Measurements from ENCODE around the gene C2.
"Not testable (repeated sequence)": the region's sequence is repeated elsewhere in the genome, so short reads cannot be mapped to it uniquely, and the experiment has no call there.

Gene C2

DNA sequence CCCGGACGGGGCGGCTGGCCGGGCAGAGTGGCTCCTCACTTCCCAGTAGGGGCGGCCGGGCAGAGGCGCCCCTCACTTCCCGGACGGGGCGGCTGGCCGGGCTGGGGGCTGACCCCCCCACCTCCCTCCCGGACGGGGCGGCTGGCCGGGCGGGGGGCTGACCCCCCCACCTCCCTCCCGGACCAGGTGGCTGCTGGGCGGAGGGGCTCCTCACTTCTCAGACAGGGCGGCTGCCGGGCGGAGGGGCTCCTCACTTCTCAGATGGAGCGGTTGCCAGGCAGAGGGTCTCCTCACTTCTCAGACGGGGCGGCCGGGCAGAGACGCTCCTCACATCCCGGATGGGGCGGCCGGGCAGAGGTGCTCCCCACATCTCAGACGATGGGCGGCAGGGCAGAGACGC lies 4.6 kb downstream of the C2 start:
- H3K4me1 ChIP-seq (ENCODE audit: insufficient read depth, low read length); H3K9me3 ChIP-seq (ENCODE audit: insufficient read depth, low read depth, low read length); H3K27me3 ChIP-seq (ENCODE audit: insufficient read depth, low read length); H3K36me3 ChIP-seq (ENCODE audit: insufficient read depth, low read depth, low read length); H3K4me3 ChIP-seq (ENCODE audit: low read length); H3K27ac ChIP-seq (ENCODE audit: low read length); H3K9ac ChIP-seq (ENCODE audit: low read depth, low read length): not testable (repeated sequence)

DNA sequence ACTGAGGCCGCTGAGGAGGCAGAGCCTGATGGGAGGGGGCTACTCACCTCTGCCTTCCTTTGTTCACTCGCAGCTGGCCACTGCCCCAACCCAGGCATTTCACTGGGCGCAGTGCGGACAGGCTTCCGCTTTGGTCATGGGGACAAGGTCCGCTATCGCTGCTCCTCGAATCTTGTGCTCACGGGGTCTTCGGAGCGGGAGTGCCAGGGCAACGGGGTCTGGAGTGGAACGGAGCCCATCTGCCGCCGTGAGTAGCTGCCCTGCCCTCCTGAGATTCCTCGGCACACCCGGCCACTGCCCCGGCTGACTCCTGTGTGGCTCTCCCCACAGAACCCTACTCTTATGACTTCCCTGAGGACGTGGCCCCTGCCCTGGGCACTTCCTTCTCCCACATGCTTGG lies 6.0 kb downstream of the C2 start:
- Histone ChIP-seq H3K27me3 (ENCODE audit: insufficient read depth, low read length) (no peaks in the 10 kb centered on the region), H3K9ac (ENCODE audit: low read depth, low read length) (no peak overlapping the region), H3K4me3 (ENCODE audit: low read length) (no peak overlapping the region), H3K36me3 (ENCODE audit: insufficient read depth, low read depth, low read length) (no peaks in the 10 kb centered on the region), H3K9me3 (ENCODE audit: insufficient read depth, low read depth, low read length) (no peaks in the 10 kb centered on the region), H3K4me1 (ENCODE audit: insufficient read depth, low read length) (no peaks in the 10 kb centered on the region), H3K27ac (ENCODE audit: low read length) (no peak overlapping the region)

GRCh38 chr6:31935021-31935420 lies 7.5 kb downstream of the C2 start:
- no peaks in the 10 kb centered on the region for H3K4me1 ChIP-seq (ENCODE audit: insufficient read depth, low read length)
- H3K27ac ChIP-seq (ENCODE audit: low read length) = no peak overlapping the region
- no peaks in the 10 kb centered on the region for H3K36me3 ChIP-seq (ENCODE audit: insufficient read depth, low read depth, low read length)
- no peaks in the 10 kb centered on the region for H3K9me3 ChIP-seq (ENCODE audit: insufficient read depth, low read depth, low read length)
- no peak overlapping the region for H3K9ac ChIP-seq (ENCODE audit: low read depth, low read length)
- H3K27me3 ChIP-seq (ENCODE audit: insufficient read depth, low read length) = no peaks in the 10 kb centered on the region
- no peak overlapping the region for H3K4me3 ChIP-seq (ENCODE audit: low read length)

- Histone ChIP-seq H3K9ac (ENCODE audit: low read depth, low read length) (no peak overlapping the region), H3K4me1 (ENCODE audit: insufficient read depth, low read length) (no peaks in the 10 kb centered on the region), H3K27me3 (ENCODE audit: insufficient read depth, low read length) (no peaks in the 10 kb centered on the region), H3K9me3 (ENCODE audit: insufficient read depth, low read depth, low read length) (no peaks in the 10 kb centered on the region), H3K36me3 (ENCODE audit: insufficient read depth, low read depth, low read length) (no peaks in the 10 kb centered on the region), H3K4me3 (ENCODE audit: low read length) (no peak overlapping the region), H3K27ac (ENCODE audit: low read length) (no peak overlapping the region)
Measured at GRCh38 chr6:31935823-31936222, 8.3 kb downstream of the C2 start.

DNA sequence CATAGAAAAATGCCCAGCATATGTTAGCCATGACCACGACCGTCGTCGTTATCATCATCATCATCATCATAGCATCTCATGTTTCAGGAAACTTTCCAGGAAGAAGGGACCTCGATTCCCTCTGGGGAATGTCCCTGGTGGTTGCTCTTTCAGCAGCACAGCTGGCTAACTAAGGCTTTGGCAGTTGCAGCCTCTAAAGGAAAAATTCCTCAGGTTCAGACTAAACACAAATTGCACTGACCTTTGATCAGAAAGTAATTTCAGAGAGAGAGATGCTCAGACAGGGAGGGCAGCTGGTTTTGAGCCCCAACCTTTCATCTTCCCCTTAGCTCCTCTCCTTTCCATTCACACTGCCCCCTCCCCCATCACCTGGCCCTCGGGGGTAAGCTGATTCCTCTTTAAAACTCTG lies 12.7 kb downstream of the C2 start:
- H3K9ac ChIP-seq (ENCODE audit: low read depth, low read length) = no peak overlapping the region
- H3K27ac ChIP-seq (ENCODE audit: low read length) = no peak overlapping the region
- H3K4me3 ChIP-seq (ENCODE audit: low read length) = no peak overlapping the region
- H3K27me3 ChIP-seq (ENCODE audit: insufficient read depth, low read length) = peaks cover 18% of the 10 kb centered on the region
- no peaks in the 10 kb centered on the region for H3K36me3 ChIP-seq (ENCODE audit: insufficient read depth, low read depth, low read length)
- H3K4me1 ChIP-seq (ENCODE audit: insufficient read depth, low read length) = no peaks in the 10 kb centered on the region
- no peaks in the 10 kb centered on the region for H3K9me3 ChIP-seq (ENCODE audit: insufficient read depth, low read depth, low read length)

DNA sequence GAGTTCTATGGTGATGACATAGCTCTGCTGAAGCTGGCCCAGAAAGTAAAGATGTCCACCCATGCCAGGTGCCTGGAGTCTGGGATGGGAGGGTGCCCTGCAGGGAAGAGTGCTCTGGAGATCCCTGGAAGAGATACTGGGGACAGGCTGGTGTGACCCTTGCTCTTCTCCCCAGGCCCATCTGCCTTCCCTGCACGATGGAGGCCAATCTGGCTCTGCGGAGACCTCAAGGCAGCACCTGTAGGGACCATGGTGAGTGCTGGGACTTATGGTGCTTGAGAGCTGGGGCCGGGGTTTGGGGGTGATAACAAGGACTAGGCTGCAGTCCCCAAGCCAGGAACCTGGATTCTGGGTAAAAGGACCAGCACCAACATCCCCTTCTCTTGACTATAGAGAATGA lies 16.2 kb downstream of the C2 start:
- Histone ChIP-seq H3K36me3 (ENCODE audit: insufficient read depth, low read depth, low read length) (no peaks in the 10 kb centered on the region), H3K9ac (ENCODE audit: low read depth, low read length) (no peak overlapping the region), H3K27me3 (ENCODE audit: insufficient read depth, low read length) (peaks cover 42% of the 10 kb centered on the region), H3K27ac (ENCODE audit: low read length) (no peak overlapping the region), H3K4me1 (ENCODE audit: insufficient read depth, low read length) (no peaks in the 10 kb centered on the region), H3K9me3 (ENCODE audit: insufficient read depth, low read depth, low read length) (no peaks in the 10 kb centered on the region), H3K4me3 (ENCODE audit: low read length) (no peak overlapping the region)

DNA sequence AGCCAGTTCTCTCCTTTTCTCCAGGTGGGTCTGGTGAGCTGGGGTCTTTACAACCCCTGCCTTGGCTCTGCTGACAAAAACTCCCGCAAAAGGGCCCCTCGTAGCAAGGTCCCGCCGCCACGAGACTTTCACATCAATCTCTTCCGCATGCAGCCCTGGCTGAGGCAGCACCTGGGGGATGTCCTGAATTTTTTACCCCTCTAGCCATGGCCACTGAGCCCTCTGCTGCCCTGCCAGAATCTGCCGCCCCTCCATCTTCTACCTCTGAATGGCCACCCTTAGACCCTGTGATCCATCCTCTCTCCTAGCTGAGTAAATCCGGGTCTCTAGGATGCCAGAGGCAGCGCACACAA lies 17.6 kb downstream of the C2 start:
- Histone ChIP-seq H3K36me3 (ENCODE audit: insufficient read depth, low read depth, low read length) (no peaks in the 10 kb centered on the region), H3K27ac (ENCODE audit: low read length) (no peak overlapping the region), H3K27me3 (ENCODE audit: insufficient read depth, low read length) (peaks cover 42% of the 10 kb centered on the region), H3K4me3 (ENCODE audit: low read length) (no peak overlapping the region), H3K4me1 (ENCODE audit: insufficient read depth, low read length) (no peaks in the 10 kb centered on the region), H3K9ac (ENCODE audit: low read depth, low read length) (no peak overlapping the region), H3K9me3 (ENCODE audit: insufficient read depth, low read depth, low read length) (no peaks in the 10 kb centered on the region)

GRCh38 chr6:31945507-31946369 lies 18.2 kb downstream of the C2 start, which contains the start of gene CFB:
Gene CFB, plus strand, starts transcription at chr6:31946095. Its CDS starts 127 bp downstream, at chr6:31946222.
- Histone ChIP-seq H3K27ac (ENCODE audit: low read length) (no peak within 1 kb of the TSS), H3K4me1 (ENCODE audit: insufficient read depth, low read length) (no peaks in the 10 kb centered on the region), H3K9ac (ENCODE audit: low read depth, low read length) (no peak within 1 kb of the TSS), H3K4me3 (ENCODE audit: low read length) (no peak within 1 kb of the TSS), H3K9me3 (ENCODE audit: insufficient read depth, low read depth, low read length) (no peaks in the 10 kb centered on the region), H3K36me3 (ENCODE audit: insufficient read depth, low read depth, low read length) (peaks cover under 1% of the 10 kb centered on the region; the same call in 1 of the 2 replicates), H3K27me3 (ENCODE audit: insufficient read depth, low read length) (peaks cover 42% of the 10 kb centered on the region)

DNA sequence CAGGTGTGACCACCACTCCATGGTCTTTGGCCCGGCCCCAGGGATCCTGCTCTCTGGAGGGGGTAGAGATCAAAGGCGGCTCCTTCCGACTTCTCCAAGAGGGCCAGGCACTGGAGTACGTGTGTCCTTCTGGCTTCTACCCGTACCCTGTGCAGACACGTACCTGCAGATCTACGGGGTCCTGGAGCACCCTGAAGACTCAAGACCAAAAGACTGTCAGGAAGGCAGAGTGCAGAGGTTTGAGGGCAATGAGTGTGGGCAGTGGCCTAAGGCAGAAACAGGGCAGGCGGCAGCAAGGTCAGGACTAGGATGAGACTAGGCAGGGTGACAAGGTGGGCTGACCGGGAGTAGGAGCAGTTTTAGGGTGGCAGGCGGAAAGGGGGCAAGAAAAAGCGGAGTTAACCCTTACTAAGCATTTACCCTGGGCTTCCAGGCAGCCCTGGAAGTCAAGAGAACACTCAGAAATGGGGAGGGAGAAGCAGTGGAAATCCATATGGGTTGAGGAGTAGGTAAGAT lies 18.9 kb downstream of the C2 start:
- H3K27ac ChIP-seq (ENCODE audit: low read length) = no peak overlapping the region
- no peak overlapping the region for H3K9ac ChIP-seq (ENCODE audit: low read depth, low read length)
- H3K4me1 ChIP-seq (ENCODE audit: insufficient read depth, low read length) = no peaks in the 10 kb centered on the region
- no peak overlapping the region for H3K4me3 ChIP-seq (ENCODE audit: low read length)
- peaks cover 42% of the 10 kb centered on the region for H3K27me3 ChIP-seq (ENCODE audit: insufficient read depth, low read length)
- H3K36me3 ChIP-seq (ENCODE audit: insufficient read depth, low read depth, low read length) = peaks cover 8% of the 10 kb centered on the region
- H3K9me3 ChIP-seq (ENCODE audit: insufficient read depth, low read depth, low read length) = no peaks in the 10 kb centered on the region

DNA sequence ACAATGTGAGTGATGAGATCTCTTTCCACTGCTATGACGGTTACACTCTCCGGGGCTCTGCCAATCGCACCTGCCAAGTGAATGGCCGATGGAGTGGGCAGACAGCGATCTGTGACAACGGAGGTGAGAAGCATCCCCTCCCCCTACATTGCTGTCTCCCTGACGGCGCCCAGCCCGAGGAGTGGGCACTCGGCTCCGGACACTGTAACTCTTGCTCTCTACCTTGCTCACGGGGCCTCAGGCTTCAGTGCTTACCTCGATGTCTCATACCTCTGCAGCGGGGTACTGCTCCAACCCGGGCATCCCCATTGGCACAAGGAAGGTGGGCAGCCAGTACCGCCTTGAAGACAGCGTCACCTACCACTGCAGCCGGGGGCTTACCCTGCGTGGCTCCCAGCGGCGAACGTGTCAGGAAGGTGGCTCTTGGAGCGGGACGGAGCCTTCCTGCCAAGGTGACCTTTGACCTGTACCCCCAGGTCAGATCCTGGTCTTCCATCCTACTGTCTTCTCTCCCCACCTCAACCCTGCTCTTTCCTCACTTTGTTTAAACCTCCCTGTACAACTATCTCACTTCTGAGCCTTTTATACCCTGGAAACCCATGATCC lies 19.7 kb downstream of the C2 start:
- H3K27ac ChIP-seq (ENCODE audit: low read length) = no peak overlapping the region
- H3K36me3 ChIP-seq (ENCODE audit: insufficient read depth, low read depth, low read length) = peaks cover 15% of the 10 kb centered on the region
- H3K27me3 ChIP-seq (ENCODE audit: insufficient read depth, low read length) = peaks cover 42% of the 10 kb centered on the region
- no peak overlapping the region for H3K9ac ChIP-seq (ENCODE audit: low read depth, low read length)
- H3K4me3 ChIP-seq (ENCODE audit: low read length) = no peak overlapping the region
- no peaks in the 10 kb centered on the region for H3K9me3 ChIP-seq (ENCODE audit: insufficient read depth, low read depth, low read length)
- no peaks in the 10 kb centered on the region for H3K4me1 ChIP-seq (ENCODE audit: insufficient read depth, low read length)

GRCh38 chr6:31947864-31948263 lies 20.3 kb downstream of the C2 start:
- Histone ChIP-seq H3K27ac (ENCODE audit: low read length) (no peak overlapping the region), H3K27me3 (ENCODE audit: insufficient read depth, low read length) (peaks cover 37% of the 10 kb centered on the region), H3K4me1 (ENCODE audit: insufficient read depth, low read length) (no peaks in the 10 kb centered on the region), H3K4me3 (ENCODE audit: low read length) (no peak overlapping the region), H3K36me3 (ENCODE audit: insufficient read depth, low read depth, low read length) (peaks cover 22% of the 10 kb centered on the region), H3K9me3 (ENCODE audit: insufficient read depth, low read depth, low read length) (no peaks in the 10 kb centered on the region), H3K9ac (ENCODE audit: low read depth, low read length) (no peak overlapping the region)

DNA sequence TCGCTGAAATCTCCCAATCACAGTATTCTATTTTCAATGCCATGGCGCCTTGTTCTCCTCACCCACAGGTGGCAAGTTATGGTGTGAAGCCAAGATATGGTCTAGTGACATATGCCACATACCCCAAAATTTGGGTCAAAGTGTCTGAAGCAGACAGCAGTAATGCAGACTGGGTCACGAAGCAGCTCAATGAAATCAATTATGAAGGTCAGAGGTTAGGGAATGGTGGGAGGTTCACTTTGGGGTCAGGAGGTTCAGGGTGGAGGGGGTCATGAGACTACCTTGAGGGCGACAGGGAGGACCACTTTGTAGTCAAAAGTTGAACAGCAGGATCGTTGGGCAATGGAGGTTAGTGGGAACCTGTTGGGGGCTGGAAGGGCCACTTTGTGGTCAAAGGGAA lies 20.8 kb downstream of the C2 start:
- H3K4me1 ChIP-seq (ENCODE audit: insufficient read depth, low read length) = no peaks in the 10 kb centered on the region
- no peak overlapping the region for H3K27ac ChIP-seq (ENCODE audit: low read length)
- no peak overlapping the region for H3K9ac ChIP-seq (ENCODE audit: low read depth, low read length)
- no peaks in the 10 kb centered on the region for H3K9me3 ChIP-seq (ENCODE audit: insufficient read depth, low read depth, low read length)
- peaks cover 26% of the 10 kb centered on the region for H3K36me3 ChIP-seq (ENCODE audit: insufficient read depth, low read depth, low read length)
- peaks cover 32% of the 10 kb centered on the region for H3K27me3 ChIP-seq (ENCODE audit: insufficient read depth, low read length)
- no peak overlapping the region for H3K4me3 ChIP-seq (ENCODE audit: low read length)

All from iPS-20b (cell line).